ENCODE data around the gene DIP2A.
"Not testable (repeated sequence)": the region's sequence is repeated elsewhere in the genome, so short reads cannot be mapped to it uniquely, and the experiment has no call there.

Gene DIP2A

GRCh38 chr21:46431448-46431847, 27.2 kb upstream of the DIP2A start:
- no peaks in the 10 kb centered on the region for H3F3A ChIP-seq (ENCODE audit: insufficient read depth)
- no peaks in the 10 kb centered on the region for H3K27me3 ChIP-seq (ENCODE audit: low read length)
- H2AFZ ChIP-seq (ENCODE audit: low read depth, low read length, severe bottlenecking) = no peak overlapping the region
- H3K9ac ChIP-seq (ENCODE audit: low read length) = no peak overlapping the region
- no peaks in the 10 kb centered on the region for H3K9me3 ChIP-seq (ENCODE audit: insufficient read depth, low read length)
- no peaks in the 10 kb centered on the region for H4K20me1 ChIP-seq (ENCODE audit: low read depth, low read length)
- H3K4me3 ChIP-seq (ENCODE audit: insufficient read depth, low read length, poor library complexity, severe bottlenecking) = no peak overlapping the region
- TF ChIP-seq EZH2phosphoT487 (conservative IDR thresholded peaks at IDR 0.05; ENCODE audit: low read length) = no peak
- no peak for TF ChIP-seq CTCF (IDR thresholded peaks at IDR 0.05; ENCODE audit: insufficient read depth, low read length, poor library complexity, severe bottlenecking)
- no peaks in the 10 kb centered on the region for H3K9me2 ChIP-seq (replicated peaks; ENCODE audit: insufficient read depth, low read length)
- H3K4me2 ChIP-seq (ENCODE audit: low read depth, low read length, poor library complexity, severe bottlenecking) = no peak overlapping the region
- no peaks in the 10 kb centered on the region for H3K79me2 ChIP-seq (ENCODE audit: insufficient read depth, low read length)
- no peak overlapping the region for H3K27ac ChIP-seq (ENCODE audit: low read depth, low read length)
- peaks cover 4% of the 10 kb centered on the region; the same call in 1 of the 2 replicates for H3K36me3 ChIP-seq (ENCODE audit: low read length)

GRCh38 chr21:46431884-46432488, 26.7 kb upstream of the DIP2A start:
- no peak overlapping the region for H3K27ac ChIP-seq (ENCODE audit: low read depth, low read length)
- no peaks in the 10 kb centered on the region for H3K9me3 ChIP-seq (ENCODE audit: insufficient read depth, low read length)
- no peak overlapping the region for H3K4me3 ChIP-seq (ENCODE audit: insufficient read depth, low read length, poor library complexity, severe bottlenecking)
- TF ChIP-seq EZH2phosphoT487 (conservative IDR thresholded peaks at IDR 0.05; ENCODE audit: low read length) (no peak), CTCF (IDR thresholded peaks at IDR 0.05; ENCODE audit: insufficient read depth, low read length, poor library complexity, severe bottlenecking) (no peak)
- H3F3A ChIP-seq (ENCODE audit: insufficient read depth) = no peaks in the 10 kb centered on the region
- no peak overlapping the region for H2AFZ ChIP-seq (ENCODE audit: low read depth, low read length, severe bottlenecking)
- no peaks in the 10 kb centered on the region for H3K79me2 ChIP-seq (ENCODE audit: insufficient read depth, low read length)
- H3K36me3 ChIP-seq (ENCODE audit: low read length) = peaks cover 9% of the 10 kb centered on the region; the same call in 1 of the 2 replicates
- no peak overlapping the region for H3K4me2 ChIP-seq (ENCODE audit: low read depth, low read length, poor library complexity, severe bottlenecking)
- no peak overlapping the region for H3K9ac ChIP-seq (ENCODE audit: low read length)
- no peaks in the 10 kb centered on the region for H3K27me3 ChIP-seq (ENCODE audit: low read length)
- H4K20me1 ChIP-seq (ENCODE audit: low read depth, low read length) = no peaks in the 10 kb centered on the region
- H3K9me2 ChIP-seq (replicated peaks; ENCODE audit: insufficient read depth, low read length) = no peaks in the 10 kb centered on the region

GRCh38 chr21:46433116-46433515, 25.6 kb upstream of the DIP2A start:
- H3K36me3 ChIP-seq (ENCODE audit: low read length) = peaks cover 15% of the 10 kb centered on the region; the same call in 1 of the 2 replicates
- H3K4me2 ChIP-seq (ENCODE audit: low read depth, low read length, poor library complexity, severe bottlenecking); H4K20me1 ChIP-seq (ENCODE audit: low read depth, low read length): not testable (repeated sequence)

GRCh38 chr21:46434322-46434958, 24.3 kb upstream of the DIP2A start:
- Histone ChIP-seq H3K4me2 (ENCODE audit: low read depth, low read length, poor library complexity, severe bottlenecking) (no peak overlapping the region), H3K27me3 (ENCODE audit: low read length) (no peaks in the 10 kb centered on the region), H3K4me3 (ENCODE audit: insufficient read depth, low read length, poor library complexity, severe bottlenecking) (no peak overlapping the region), H2AFZ (ENCODE audit: low read depth, low read length, severe bottlenecking) (no peak overlapping the region), H4K20me1 (ENCODE audit: low read depth, low read length) (no peaks in the 10 kb centered on the region), H3K27ac (ENCODE audit: low read depth, low read length) (no peak overlapping the region), H3K9ac (ENCODE audit: low read length) (no peak overlapping the region), H3K36me3 (ENCODE audit: low read length) (peaks cover 15% of the 10 kb centered on the region; the same call in 1 of the 2 replicates), H3F3A (ENCODE audit: insufficient read depth) (no peaks in the 10 kb centered on the region), H3K9me3 (ENCODE audit: insufficient read depth, low read length) (no peaks in the 10 kb centered on the region), H3K79me2 (ENCODE audit: insufficient read depth, low read length) (no peaks in the 10 kb centered on the region), H3K9me2 (replicated peaks; ENCODE audit: insufficient read depth, low read length) (no peaks in the 10 kb centered on the region)
- TF ChIP-seq EZH2phosphoT487 (conservative IDR thresholded peaks at IDR 0.05; ENCODE audit: low read length) (no peak), CTCF (IDR thresholded peaks at IDR 0.05; ENCODE audit: insufficient read depth, low read length, poor library complexity, severe bottlenecking) (no peak)

More at GRCh38 chr21:46433116-46433515, 25.6 kb upstream of the DIP2A start:
- H2AFZ ChIP-seq (ENCODE audit: low read depth, low read length, severe bottlenecking); H3K27ac ChIP-seq (ENCODE audit: low read depth, low read length); H3K4me3 ChIP-seq (ENCODE audit: insufficient read depth, low read length, poor library complexity, severe bottlenecking); H3K27me3 ChIP-seq (ENCODE audit: low read length); H3K9ac ChIP-seq (ENCODE audit: low read length); H3F3A ChIP-seq (ENCODE audit: insufficient read depth); H3K79me2 ChIP-seq (ENCODE audit: insufficient read depth, low read length); H3K9me2 ChIP-seq (replicated peaks; ENCODE audit: insufficient read depth, low read length); H3K9me3 ChIP-seq (ENCODE audit: insufficient read depth, low read length): not testable (repeated sequence)

Measured in SU-DHL-6 (cell line).